Osteoblast (primary cell): ENCODE measurements around the gene WFIKKN1. TPM values are rescaled to one million over a fixed set of nuclear protein-coding genes. Genes with fewer than 3 reads are reported as not detected.

Experiments used
- DNase-seq: peaks from one replicate; pipeline ENCODE4 v3.0.0; 2011; ENCODE audit warnings: low spot score, mixed read lengths; ENCODE audit not compliant: insufficient read length; ENCODE audit errors: missing footprints
- H2AFZ ChIP-seq: 2 replicates; pipeline ENCODE4 v1.6.0; 2011; ENCODE audit warnings: mild to moderate bottlenecking, low read length
- H3K27ac ChIP-seq: 2 replicates; pipeline ENCODE4 v1.5.1; 2011; ENCODE audit warnings: mild to moderate bottlenecking, low read depth, low read length, moderate library complexity
- H3K27me3 ChIP-seq: 2 replicates; pipeline ENCODE4 v1.6.0; 2012; ENCODE audit warnings: mild to moderate bottlenecking, control low read depth, inconsistent platforms, low read length, moderate library complexity; ENCODE audit not compliant: insufficient read depth
- H3K36me3 ChIP-seq: 2 replicates; pipeline ENCODE4 v1.5.1; 2011; ENCODE audit warnings: mild to moderate bottlenecking, low read length, control low read depth, moderate library complexity; ENCODE audit not compliant: insufficient read depth
- H3K4me1 ChIP-seq: 2 replicates; pipeline ENCODE4 v1.5.1; 2011; ENCODE audit warnings: mild to moderate bottlenecking, low read length, control low read depth, moderate library complexity; ENCODE audit not compliant: insufficient read depth
- H3K4me2 ChIP-seq: 2 replicates; pipeline ENCODE4 v1.6.0; 2011; ENCODE audit warnings: mild to moderate bottlenecking, low read length; ENCODE audit not compliant: insufficient read depth
- H3K4me3 ChIP-seq: fragments of 200-600 bp; sonication (generic); 3 replicates; pipeline ENCODE4 v1.5.1; 2012; ENCODE audit warnings: mild to moderate bottlenecking, low read length, inconsistent platforms; ENCODE audit not compliant: insufficient read depth
- H3K79me2 ChIP-seq: 2 replicates; pipeline ENCODE4 v1.6.0; 2012; ENCODE audit warnings: mild to moderate bottlenecking, low read length, control low read depth, inconsistent platforms; ENCODE audit not compliant: insufficient read depth
- H3K9me3 ChIP-seq: 2 replicates; pipeline ENCODE4 v1.5.1; 2011; ENCODE audit warnings: low read depth, low read length, control low read depth
- H4K20me1 ChIP-seq: 2 replicates; pipeline ENCODE4 v1.6.0; 2012; ENCODE audit warnings: mild to moderate bottlenecking, low read length, control low read depth; ENCODE audit not compliant: insufficient read depth
- CTCF ChIP-seq: IDR thresholded peaks from 2 replicates; pipeline ENCODE4 v1.5.1; 2011; ENCODE audit warnings: mild to moderate bottlenecking, low read depth, low read length, moderate library complexity; ENCODE audit errors: extremely low read depth
- total RNA-seq: library from RNA; depleted of rRNA; stranded (reverse); fragments of >200 nt; gene quantifications from 2 replicates; pipeline ENCODE4 v1.2.3, GENCODE V29; 2012

The WFIKKN1 gene
- total RNA-seq, 1 donor: 0.36 TPM

- peak overlapping the region; percentile 80 for H3K4me3 ChIP-seq
- no peak overlapping the region for H3K27ac ChIP-seq
- no peaks in the 10 kb centered on the region for H3K9me3 ChIP-seq
- H3K79me2 ChIP-seq: peaks cover 45% of the 10 kb centered on the region
- DNase-seq: no peak
- H3K4me1 ChIP-seq: peaks cover 28% of the 10 kb centered on the region
- H3K4me2 ChIP-seq: peak overlapping the region; percentile 96
- H3K36me3 ChIP-seq: no peaks in the 10 kb centered on the region
- H3K27me3 ChIP-seq: no peaks in the 10 kb centered on the region
- peaks cover 7% of the 10 kb centered on the region for H4K20me1 ChIP-seq
- no peak overlapping the region for H2AFZ ChIP-seq
- no peak for TF ChIP-seq CTCF
Observed at GRCh38 chr16:647173-647902, 16.6 kb downstream of the WFIKKN1 start.

- H3K79me2 ChIP-seq: peaks cover 36% of the 10 kb centered on the region
- peaks cover 5% of the 10 kb centered on the region for H4K20me1 ChIP-seq
- DNase-seq: peak; percentile 95
- peak overlapping the region; percentile 73 for H2AFZ ChIP-seq
- H3K36me3 ChIP-seq: no peaks in the 10 kb centered on the region
- H3K27ac ChIP-seq: peak overlapping the region; percentile 85
- peak; percentile 45 for TF ChIP-seq CTCF
- H3K4me1 ChIP-seq: peaks cover 23% of the 10 kb centered on the region
- no peaks in the 10 kb centered on the region for H3K9me3 ChIP-seq
- no peaks in the 10 kb centered on the region for H3K27me3 ChIP-seq
- H3K4me2 ChIP-seq: peak overlapping the region; percentile 96
- peak overlapping the region; percentile 80 for H3K4me3 ChIP-seq
Observed at GRCh38 chr16:648071-648780, 17.4 kb downstream of the WFIKKN1 start.

- Histone ChIP-seq H3K4me3 (peak within 1 kb of the TSS; percentile 80), H3K27me3 (no peaks in the 10 kb centered on the region), H4K20me1 (peaks cover 4% of the 10 kb centered on the region), H3K4me1 (peaks cover 23% of the 10 kb centered on the region), H3K4me2 (peak within 1 kb of the TSS; percentile 96), H3K36me3 (peaks cover 6% of the 10 kb centered on the region), H3K27ac (peak within 1 kb of the TSS; percentile 85), H3K9me3 (no peaks in the 10 kb centered on the region), H3K79me2 (peaks cover 36% of the 10 kb centered on the region), H2AFZ (peak within 1 kb of the TSS; percentile 73)
- TF ChIP-seq CTCF: no peak
- DNase-seq: peak; percentile 100
Observed at GRCh38 chr16:648781-649589, 18.2 kb downstream of the WFIKKN1 start, which contains the start of gene WDR90. TSS of gene WDR90 (plus strand) at chr16:649365. CDS start at chr16:649417, 52 bp downstream.
